Kidney capillary endothelial cell (primary cell): ENCODE data around the gene PER1.
"Not testable (repeated sequence)": the region's sequence is repeated elsewhere in the genome, so short reads cannot be mapped to it uniquely, and the experiment has no call there.

Source experiments
- DNase-seq: peaks from one replicate; pipeline ENCODE4 v3.0.0-alpha.2; 2018; ENCODE audit warnings: low spot score

PER1 gene

GRCh38 chr17:8152112-8152775 is at the start of gene PER1:
TSS of gene PER1 (minus strand) at chr17:8152404. CDS start at chr17:8150706, 1,698 bp downstream.
- peak; percentile 91 for DNase-seq

GRCh38 chr17:8192070-8192815 is 40.0 kb upstream of the PER1 start:
- DNase-seq: peak; percentile 79

GRCh38 chr17:8190506-8190905 is 38.3 kb upstream of the PER1 start:
- DNase-seq: no peak

GRCh38 chr17:8189711-8190477 is 37.7 kb upstream of the PER1 start, which contains the start of gene BORCS6:
TSS of gene BORCS6 (minus strand) at chr17:8190180. CDS start at chr17:8190140, 40 bp downstream.
- DNase-seq: peak; percentile 99

- DNase-seq: no peak
Measured at GRCh38 chr17:8189041-8189710, 37.0 kb upstream of the PER1 start.

- DNase-seq: no peak
Measured at GRCh38 chr17:8188263-8188839, 36.1 kb upstream of the PER1 start.

- DNase-seq: peak; percentile 99
Measured at GRCh38 chr17:8187517-8188262, 35.5 kb upstream of the PER1 start.

GRCh38 chr17:8186787-8187516 is 34.7 kb upstream of the PER1 start:
- peak; percentile 92 for DNase-seq

- no peak for DNase-seq
Measured at GRCh38 chr17:8186446-8186786, 34.2 kb upstream of the PER1 start.

- DNase-seq: peak; percentile 67
Measured at GRCh38 chr17:8185582-8186445, 33.6 kb upstream of the PER1 start.

GRCh38 chr17:8176998-8177731 is 25.0 kb upstream of the PER1 start:
- no peak for DNase-seq

GRCh38 chr17:8176197-8176940 is 24.2 kb upstream of the PER1 start, which contains the start of gene TMEM107:
TSS of gene TMEM107 (minus strand) at chr17:8176380. CDS start at chr17:8176286, 94 bp downstream.
- peak; percentile 70 for DNase-seq

- no peak for DNase-seq
Measured at GRCh38 chr17:8175795-8176196, 23.6 kb upstream of the PER1 start.

- DNase-seq: no peak
Measured at GRCh38 chr17:8173871-8174322, 21.7 kb upstream of the PER1 start.

GRCh38 chr17:8173056-8173870 is 21.1 kb upstream of the PER1 start:
- peak; percentile 95 for DNase-seq

GRCh38 chr17:8170186-8170585 is 18.0 kb upstream of the PER1 start:
- not testable (repeated sequence) for DNase-seq

GRCh38 chr17:8167526-8167925 is 15.3 kb upstream of the PER1 start:
- DNase-seq: no peak
